ENCODE measurements around the gene GSS.

The GSS gene

GRCh38 chr20:34941226-34941625 lies 14.4 kb downstream of the GSS start:
- TF ChIP-seq SPI1 (IDR thresholded peaks at IDR 0.05; ENCODE audit: borderline replicate concordance, low read depth): peak; percentile 48; the same call in 1 of the 2 replicates
- no peak for TF ChIP-seq POLR2AphosphoS5 (IDR thresholded peaks at IDR 0.05; ENCODE audit: low read depth)
- Histone ChIP-seq H3K4me3 (replicated peaks; ENCODE audit: insufficient read depth, low read length) (no peak overlapping the region), H3K27ac (replicated peaks) (peak overlapping the region; percentile 31; the same call in 1 of the 2 replicates), H3K27me3 (ENCODE audit: insufficient read depth, poor library complexity, severe bottlenecking) (no peaks in the 10 kb centered on the region)
- peak in 1 of 2 experiments; percentile 55 for DNase-seq (ENCODE audit: low read depth in 1 of 2, low spot score in 1 of 2)

GRCh38 chr20:34940081-34940481 lies 15.5 kb downstream of the GSS start:
- no peak for TF ChIP-seq POLR2AphosphoS5 (IDR thresholded peaks at IDR 0.05; ENCODE audit: low read depth)
- no peak for TF ChIP-seq REST (IDR thresholded peaks at IDR 0.05; ENCODE audit: insufficient replicate concordance, low read depth)
- TF ChIP-seq GABPA (IDR thresholded peaks at IDR 0.05; ENCODE audit: low read depth): no peak
- no peak for TF ChIP-seq CTCF (IDR thresholded peaks at IDR 0.05; ENCODE audit: insufficient read depth, low read length)
- TF ChIP-seq SPI1 (IDR thresholded peaks at IDR 0.05; ENCODE audit: borderline replicate concordance, low read depth): no peak
- Histone ChIP-seq H3K4me3 (replicated peaks; ENCODE audit: insufficient read depth, low read length) (no peak overlapping the region), H3K27me3 (ENCODE audit: insufficient read depth, poor library complexity, severe bottlenecking) (no peaks in the 10 kb centered on the region), H3K27ac (replicated peaks) (peak overlapping the region; percentile 80)
- peak in 1 of 2 experiments; percentile 49 for DNase-seq (ENCODE audit: low read depth in 1 of 2, low spot score in 1 of 2)

GRCh38 chr20:34938466-34939163 lies 17.0 kb downstream of the GSS start:
- TF ChIP-seq POLR2AphosphoS5 (IDR thresholded peaks at IDR 0.05; ENCODE audit: low read depth) (peak; percentile 96), SPI1 (IDR thresholded peaks at IDR 0.05; ENCODE audit: borderline replicate concordance, low read depth) (peak; percentile 99), GABPA (IDR thresholded peaks at IDR 0.05; ENCODE audit: low read depth) (no peak), CTCF (IDR thresholded peaks at IDR 0.05; ENCODE audit: insufficient read depth, low read length) (no peak), REST (IDR thresholded peaks at IDR 0.05; ENCODE audit: insufficient replicate concordance, low read depth) (no peak)
- H3K4me3 ChIP-seq (replicated peaks; ENCODE audit: insufficient read depth, low read length): no peak overlapping the region
- H3K27ac ChIP-seq (replicated peaks): peak overlapping the region; percentile 80
- no peaks in the 10 kb centered on the region for H3K27me3 ChIP-seq (ENCODE audit: insufficient read depth, poor library complexity, severe bottlenecking)
- DNase-seq (ENCODE audit: low read depth in 1 of 2, low spot score in 1 of 2): peak; percentile 54 to 95

- H3K27ac ChIP-seq (replicated peaks): no peak overlapping the region
- TF ChIP-seq GABPA (IDR thresholded peaks at IDR 0.05; ENCODE audit: low read depth) (no peak), CTCF (IDR thresholded peaks at IDR 0.05; ENCODE audit: insufficient read depth, low read length) (no peak), SPI1 (IDR thresholded peaks at IDR 0.05; ENCODE audit: borderline replicate concordance, low read depth) (no peak), REST (IDR thresholded peaks at IDR 0.05; ENCODE audit: insufficient replicate concordance, low read depth) (no peak), POLR2AphosphoS5 (IDR thresholded peaks at IDR 0.05; ENCODE audit: low read depth) (no peak)
- no peaks in the 10 kb centered on the region for H3K27me3 ChIP-seq (ENCODE audit: insufficient read depth, poor library complexity, severe bottlenecking)
- DNase-seq (ENCODE audit: low read depth in 1 of 2, low spot score in 1 of 2): no peak
- no peak overlapping the region for H3K4me3 ChIP-seq (replicated peaks; ENCODE audit: insufficient read depth, low read length)
These were observed 23.8 kb downstream of the GSS start for GRCh38 chr20:34931771-34932170.
